Neural progenitor cell (in vitro differentiated cells): ENCODE measurements around the gene HOMER2. TPM values are rescaled to one million over a fixed set of nuclear protein-coding genes. Genes with fewer than 3 reads are reported as not detected.

ENCODE experiments used
- DNase-seq: peaks from one replicate; pipeline ENCODE4 v3.0.0-alpha.2; 2016; ENCODE audit warnings: low spot score
- H2AFZ ChIP-seq: fragments of 200-600 bp; sonication (generic); replicated peaks from 2 replicates; pipeline ENCODE4 v1.6.1; 2016; ENCODE audit warnings: antibody characterized with exemption
- H3F3A ChIP-seq: fragments of 200-600 bp; sonication (generic); 2 replicates; pipeline ENCODE4 v1.6.1; 2016; ENCODE audit warnings: antibody characterized with exemption, low read depth
- H3K27ac ChIP-seq: fragments of 200-600 bp; sonication (generic); 2 replicates; pipeline ENCODE4 v1.5.1; 2016; ENCODE audit warnings: mild to moderate bottlenecking
- H3K27me3 ChIP-seq: fragments of 200-600 bp; sonication (generic); 2 replicates; pipeline ENCODE4 v1.6.1; 2016; ENCODE audit warnings: mild to moderate bottlenecking, moderate library complexity
- H3K36me3 ChIP-seq: fragments of 200-600 bp; sonication (generic); 2 replicates; pipeline ENCODE4 v1.5.1; 2016
- H3K4me1 ChIP-seq: fragments of 200-600 bp; sonication (generic); 2 replicates; pipeline ENCODE4 v1.6.1; 2016; ENCODE audit warnings: mixed run types
- H3K4me2 ChIP-seq: fragments of 200-600 bp; sonication (generic); 2 replicates; pipeline ENCODE4 v1.6.1; 2016
- H3K4me3 ChIP-seq: fragments of 200-600 bp; sonication (generic); 2 replicates; pipeline ENCODE4 v1.5.1; 2016
- H3K79me2 ChIP-seq: fragments of 200-600 bp; sonication (generic); 2 replicates; pipeline ENCODE4 v1.6.1; 2016; ENCODE audit warnings: low read depth
- H3K9ac ChIP-seq: fragments of 200-600 bp; sonication (generic); 2 replicates; pipeline ENCODE4 v1.6.1; 2016
- H3K9me3 ChIP-seq: fragments of 200-600 bp; sonication (generic); 2 replicates; pipeline ENCODE4 v1.5.1; 2016; ENCODE audit warnings: low read depth
- H4K20me1 ChIP-seq: fragments of 200-600 bp; sonication (generic); 2 replicates; pipeline ENCODE4 v1.6.1; 2016; ENCODE audit warnings: low read depth
- H3K27ac Mint-ChIP-seq: 3 replicates; pipeline ENCODE4 v1.8.0; 2021; ENCODE audit warnings: mixed read lengths
- H3K27me3 Mint-ChIP-seq: 2 replicates; pipeline ENCODE4 v1.8.0; 2022; ENCODE audit warnings: low read depth, mild to moderate bottlenecking, inconsistent platforms, moderate library complexity, mixed read lengths; ENCODE audit not compliant: insufficient read depth
- H3K36me3 Mint-ChIP-seq: 3 replicates; pipeline ENCODE4 v1.8.0; 2021; ENCODE audit warnings: mixed read lengths
- H3K4me1 Mint-ChIP-seq: 3 replicates; pipeline ENCODE4 v1.8.0; 2021; ENCODE audit warnings: mixed read lengths
- H3K4me3 Mint-ChIP-seq: 3 replicates; pipeline ENCODE4 v1.8.0; 2021; ENCODE audit warnings: mild to moderate bottlenecking, moderate library complexity, mixed read lengths
- H3K9me3 Mint-ChIP-seq: 3 replicates; pipeline ENCODE4 v1.8.0; 2020; ENCODE audit warnings: mixed read lengths
- CTCF ChIP-seq: fragments of 200-600 bp; sonication (generic); IDR thresholded peaks from 2 replicates; pipeline ENCODE4 v1.5.1; 2017; ENCODE audit warnings: antibody characterized with exemption, mild to moderate bottlenecking
- EZH2 ChIP-seq: fragments of 200-600 bp; sonication (generic); IDR thresholded peaks from 2 replicates; pipeline ENCODE4 v1.6.1; 2017; ENCODE audit warnings: antibody characterized with exemption, mild to moderate bottlenecking, moderate library complexity
- EZH2phosphoT487 ChIP-seq: fragments of 200-600 bp; sonication (generic); IDR thresholded peaks from 2 replicates; pipeline ENCODE4 v1.6.1; 2017; ENCODE audit warnings: antibody characterized with exemption
- total RNA-seq: library from RNA; depleted of rRNA; stranded (reverse); fragments of >200 nt; gene quantifications from 2 replicates; pipeline ENCODE4 v1.2.3, GENCODE V29; 2015; ENCODE audit warnings: low replicate concordance

The HOMER2 gene
- total RNA-seq, 1 donor from 2014 or later, result 259 TPM

GRCh38 chr15:82933576-82933975 lies 18.9 kb downstream of the HOMER2 start:
- peaks cover 5% of the 10 kb centered on the region for H3K27me3 Mint-ChIP-seq
- H3K27ac Mint-ChIP-seq, result no peak overlapping the region
- no peaks in the 10 kb centered on the region for H3K36me3 Mint-ChIP-seq
- no peaks in the 10 kb centered on the region for H3K27me3 ChIP-seq
- no peaks in the 10 kb centered on the region for H3K9me3 ChIP-seq
- H3K4me2 ChIP-seq, result no peak overlapping the region
- no peak overlapping the region for H3K4me3 Mint-ChIP-seq
- no peak overlapping the region for H2AFZ ChIP-seq
- H3K9me3 Mint-ChIP-seq, result no peaks in the 10 kb centered on the region
- H3K9ac ChIP-seq, result no peak overlapping the region
- no peaks in the 10 kb centered on the region for H3K36me3 ChIP-seq
- H3K27ac ChIP-seq, result no peak overlapping the region
- TF ChIP-seq EZH2 (no peak), CTCF (no peak), EZH2phosphoT487 (no peak)
- H3F3A ChIP-seq, result no peaks in the 10 kb centered on the region
- peaks cover 28% of the 10 kb centered on the region for H3K4me1 Mint-ChIP-seq
- no peak for DNase-seq
- H4K20me1 ChIP-seq, result no peaks in the 10 kb centered on the region
- H3K4me3 ChIP-seq, result no peak overlapping the region
- H3K79me2 ChIP-seq, result no peaks in the 10 kb centered on the region
- no peaks in the 10 kb centered on the region for H3K4me1 ChIP-seq

- Mint-ChIP-seq H3K27ac (no peak overlapping the region), H3K9me3 (no peaks in the 10 kb centered on the region), H3K36me3 (no peaks in the 10 kb centered on the region), H3K4me3 (no peak overlapping the region), H3K27me3 (peaks cover 5% of the 10 kb centered on the region), H3K4me1 (peaks cover 17% of the 10 kb centered on the region)
- H3K4me3 ChIP-seq, result no peak overlapping the region
- no peaks in the 10 kb centered on the region for H3K36me3 ChIP-seq
- H3K4me1 ChIP-seq, result no peaks in the 10 kb centered on the region
- no peaks in the 10 kb centered on the region for H4K20me1 ChIP-seq
- no peak overlapping the region for H2AFZ ChIP-seq
- no peak for TF ChIP-seq CTCF
- no peak for TF ChIP-seq EZH2
- no peak for TF ChIP-seq EZH2phosphoT487
- no peaks in the 10 kb centered on the region for H3K27me3 ChIP-seq
- no peak overlapping the region for H3K4me2 ChIP-seq
- H3K9ac ChIP-seq, result no peak overlapping the region
- no peak for DNase-seq
- no peak overlapping the region for H3K27ac ChIP-seq
- H3F3A ChIP-seq, result no peaks in the 10 kb centered on the region
- H3K79me2 ChIP-seq, result no peaks in the 10 kb centered on the region
- no peaks in the 10 kb centered on the region for H3K9me3 ChIP-seq
Measured at GRCh38 chr15:82931221-82931620, 21.3 kb downstream of the HOMER2 start.

GRCh38 chr15:82930461-82930860 lies 22.1 kb downstream of the HOMER2 start:
- no peaks in the 10 kb centered on the region for H4K20me1 ChIP-seq
- no peak overlapping the region for H2AFZ ChIP-seq
- no peak for TF ChIP-seq EZH2phosphoT487
- H3K4me2 ChIP-seq, result no peak overlapping the region
- no peaks in the 10 kb centered on the region for H3K36me3 Mint-ChIP-seq
- no peaks in the 10 kb centered on the region for H3K9me3 Mint-ChIP-seq
- H3K4me1 ChIP-seq, result no peaks in the 10 kb centered on the region
- no peaks in the 10 kb centered on the region for H3K36me3 ChIP-seq
- H3F3A ChIP-seq, result no peaks in the 10 kb centered on the region
- peaks cover 11% of the 10 kb centered on the region for H3K4me1 Mint-ChIP-seq
- no peak overlapping the region for H3K9ac ChIP-seq
- H3K4me3 Mint-ChIP-seq, result no peak overlapping the region
- H3K27me3 Mint-ChIP-seq, result peaks cover 5% of the 10 kb centered on the region
- H3K27ac Mint-ChIP-seq, result no peak overlapping the region
- H3K9me3 ChIP-seq, result no peaks in the 10 kb centered on the region
- DNase-seq, result no peak
- no peaks in the 10 kb centered on the region for H3K27me3 ChIP-seq
- no peak overlapping the region for H3K4me3 ChIP-seq
- no peak overlapping the region for H3K27ac ChIP-seq
- H3K79me2 ChIP-seq, result no peaks in the 10 kb centered on the region

- H3K4me3 ChIP-seq, result no peak overlapping the region
- no peak for DNase-seq
- Mint-ChIP-seq H3K4me1 (no peaks in the 10 kb centered on the region), H3K36me3 (peaks cover 3% of the 10 kb centered on the region), H3K9me3 (no peaks in the 10 kb centered on the region), H3K27ac (no peak overlapping the region), H3K4me3 (no peak overlapping the region), H3K27me3 (peaks cover 2% of the 10 kb centered on the region)
- H3K9ac ChIP-seq, result no peak overlapping the region
- no peaks in the 10 kb centered on the region for H3K9me3 ChIP-seq
- H3K4me2 ChIP-seq, result no peak overlapping the region
- H3K36me3 ChIP-seq, result no peaks in the 10 kb centered on the region
- no peaks in the 10 kb centered on the region for H3K4me1 ChIP-seq
- no peak for TF ChIP-seq EZH2phosphoT487
- TF ChIP-seq CTCF, result no peak
- TF ChIP-seq EZH2, result no peak
- H3F3A ChIP-seq, result no peaks in the 10 kb centered on the region
- H3K79me2 ChIP-seq, result no peaks in the 10 kb centered on the region
- no peaks in the 10 kb centered on the region for H3K27me3 ChIP-seq
- no peak overlapping the region for H2AFZ ChIP-seq
- H3K27ac ChIP-seq, result no peak overlapping the region
- H4K20me1 ChIP-seq, result no peaks in the 10 kb centered on the region
Measured at GRCh38 chr15:82928711-82929110, 23.8 kb downstream of the HOMER2 start.
